ENCODE results near the gene PFN4. TPM values are rescaled to one million over a fixed set of nuclear protein-coding genes. Genes with fewer than 3 reads are reported as not detected.
A peak's percentile ranks its signal among the peaks of the same experiment; 100 is the strongest.

The PFN4 gene
- polyA plus RNA-seq, 3 donors, result 0.31 to 0.79 (median 0.46) TPM

DNA sequence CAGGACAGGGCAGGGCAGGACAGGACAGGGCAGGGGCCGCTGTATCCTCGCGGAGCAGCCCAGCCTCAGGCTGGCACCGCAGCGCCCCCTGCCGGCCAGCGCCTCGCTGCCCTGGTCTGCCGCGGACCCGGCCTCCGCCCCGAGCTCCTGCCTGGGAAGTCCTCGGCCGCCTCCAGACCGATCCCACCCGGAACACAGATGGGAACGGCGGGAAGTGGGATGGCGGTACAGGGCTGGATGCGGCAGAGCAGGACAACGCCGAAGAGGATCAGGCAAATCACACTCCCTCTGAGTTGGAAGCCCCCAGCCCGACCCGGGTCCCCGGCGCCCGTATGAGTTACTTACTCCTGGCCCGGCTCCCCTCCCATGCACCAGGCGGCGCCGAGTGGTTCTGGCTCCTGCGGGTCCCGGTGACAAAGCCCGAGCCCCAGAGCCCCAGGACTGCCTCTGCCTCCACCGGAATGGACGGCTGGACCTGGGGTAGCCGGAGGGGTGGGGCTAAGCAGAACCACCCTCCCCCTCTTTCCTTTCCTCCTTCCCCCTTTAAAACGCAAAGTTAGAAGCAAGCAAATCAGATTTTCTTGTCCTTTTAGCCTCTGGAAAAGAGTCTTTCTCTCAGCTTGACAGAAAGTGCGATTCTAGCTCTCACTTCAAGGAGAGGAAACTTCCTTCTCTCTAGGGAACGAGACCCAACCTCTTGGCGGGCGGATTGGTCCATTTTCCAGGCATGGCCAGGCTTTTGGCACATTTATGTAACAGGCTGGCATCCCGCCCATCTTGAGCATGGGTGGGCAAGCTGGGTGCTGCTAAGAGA lies 38.5 kb downstream of the PFN4 start, which contains the start of gene TP53I3:
TSS of gene TP53I3 (minus strand) at position 449 of the 814 bp plus-strand sequence. CDS start 508 bp downstream, outside the sequence.
- 0 to 1% (median 1%) methylated on average over 41 to 44 of the region's 44 CpGs for WGBS, 3 donors
- peak within 1 kb of the TSS; percentile 47 for H3K27ac ChIP-seq (ENCODE audit: low read depth, low read length)

DNA sequence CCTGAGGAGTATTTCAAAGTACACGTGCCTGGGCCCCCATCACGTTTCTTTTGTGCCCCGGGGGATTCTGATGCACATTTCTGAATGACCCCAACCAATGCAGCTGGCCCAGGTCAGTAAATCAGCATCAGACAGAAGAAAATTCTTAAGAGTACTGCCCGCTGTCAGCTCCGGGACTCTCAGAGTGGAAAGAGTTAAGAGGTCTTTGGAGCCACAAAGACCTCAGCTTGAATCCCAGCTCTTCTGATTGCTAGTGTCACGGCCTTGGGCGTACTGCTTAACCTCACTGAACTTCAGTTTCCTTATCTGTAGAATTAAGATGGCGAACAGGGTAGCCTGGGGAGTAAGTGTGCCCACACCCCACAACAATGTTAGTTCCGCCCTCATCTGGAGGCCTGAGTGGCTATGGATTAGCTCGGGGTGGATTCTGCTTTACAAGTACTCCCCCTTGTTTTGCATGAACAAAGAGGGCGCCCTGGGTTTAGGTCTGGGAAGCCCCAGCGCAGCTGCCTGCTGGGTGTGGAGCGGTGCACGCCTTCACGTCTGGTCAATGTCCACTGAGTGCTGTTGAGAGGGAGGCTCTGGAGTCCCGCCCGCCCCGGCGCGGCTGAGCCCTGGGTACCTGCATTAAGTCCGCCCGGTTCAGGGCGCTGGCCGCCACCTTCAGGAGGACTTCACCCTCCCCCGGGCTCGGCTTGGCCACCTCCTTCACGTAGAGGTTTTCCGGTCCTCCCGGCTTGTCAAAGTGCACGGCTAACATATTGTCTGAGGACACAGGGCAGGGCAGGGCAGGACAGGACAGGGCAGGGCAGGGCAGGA lies 39.4 kb downstream of the PFN4 start:
- 5 to 9% (median 8%) methylated on average over 30 of the region's 30 CpGs for WGBS, 3 donors

DNA sequence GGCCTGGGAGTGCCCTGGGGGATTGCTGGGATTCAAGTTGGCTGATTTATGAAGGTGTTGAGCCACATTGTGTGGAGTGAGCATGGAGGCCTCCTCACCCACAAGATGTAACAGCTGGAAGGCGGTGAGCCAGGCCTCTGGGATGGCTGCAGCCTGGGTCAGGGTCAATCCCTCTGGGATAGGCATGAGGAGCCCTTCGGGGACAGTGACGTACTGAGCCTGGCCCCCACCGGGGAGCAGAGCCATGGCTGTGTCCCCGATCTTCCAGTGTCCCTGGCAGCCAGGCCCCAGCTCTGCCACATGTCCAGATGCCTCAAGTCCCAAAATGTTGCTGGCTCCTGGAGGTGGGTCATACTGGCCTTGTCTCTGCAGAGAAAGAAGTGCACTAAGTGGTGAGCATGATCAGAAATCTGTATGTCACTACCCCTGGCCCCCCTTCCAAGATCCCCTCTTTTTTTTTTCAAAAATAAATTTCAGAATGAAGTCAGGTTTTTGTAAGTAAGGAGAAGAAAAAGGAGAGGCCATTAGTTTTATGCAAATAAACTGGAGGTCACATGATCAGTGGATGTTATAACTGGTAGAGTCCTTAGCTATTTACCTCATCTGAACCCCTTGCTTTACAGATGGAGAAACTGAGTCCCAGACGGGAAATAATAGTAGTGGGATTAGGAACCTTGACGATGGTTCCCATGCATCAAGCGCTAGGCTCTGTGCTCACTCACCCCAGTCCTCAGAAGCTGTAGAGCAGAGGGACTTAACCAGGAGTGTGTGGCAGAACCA lies 40.2 kb downstream of the PFN4 start:
- H3K27ac ChIP-seq (ENCODE audit: low read depth, low read length), result no peak overlapping the region
- 79 to 85% (median 82%) methylated on average over 8 of the region's 8 CpGs for WGBS, 3 donors

More for the DNA sequence above, 39.4 kb downstream of the PFN4 start:
- peak overlapping the region; percentile 30 for H3K27ac ChIP-seq (ENCODE audit: low read depth, low read length)

DNA sequence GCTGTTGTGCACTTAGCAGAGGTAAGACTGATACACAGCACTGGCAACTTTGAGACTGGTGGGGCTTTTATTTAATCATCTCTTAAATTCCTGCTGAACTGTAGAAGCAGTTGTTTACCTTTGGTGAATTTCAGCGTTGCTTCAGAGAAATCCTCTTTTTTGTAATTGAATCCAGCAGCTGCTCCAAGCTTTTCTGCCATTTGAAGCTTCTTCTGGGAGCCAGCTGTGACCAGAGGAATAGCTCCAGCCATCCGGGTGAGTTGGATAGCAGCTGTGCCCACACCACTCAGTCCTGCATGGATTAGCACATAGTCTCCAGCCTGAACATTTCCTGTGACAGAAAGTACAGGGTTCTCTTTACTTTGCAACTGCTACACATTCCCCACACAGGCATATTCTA lies 42.4 kb downstream of the PFN4 start:
- H3K27ac ChIP-seq (ENCODE audit: low read depth, low read length), result no peak overlapping the region
- 59 to 76% (median 66%) methylated on average over 2 of the region's 2 CpGs for WGBS, 3 donors

DNA sequence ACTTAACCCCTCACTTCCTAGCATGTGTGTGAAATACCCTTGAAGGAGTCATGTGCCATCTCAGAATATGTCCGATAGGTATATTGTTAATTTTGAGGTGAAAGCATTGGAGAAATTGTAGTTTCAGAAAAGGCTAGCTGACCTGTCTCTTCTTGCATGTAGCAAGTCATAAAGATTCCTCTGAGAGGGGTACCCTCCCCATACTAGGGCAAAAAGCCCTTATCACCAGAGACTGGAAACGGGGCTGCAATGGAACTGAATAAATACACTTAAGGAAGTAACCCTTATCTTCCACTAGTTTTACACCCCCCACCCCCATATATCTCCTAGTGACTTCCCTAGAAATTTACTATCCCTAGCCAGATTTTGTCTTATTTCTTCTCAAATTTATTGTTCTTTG lies 45.3 kb downstream of the PFN4 start:
- H3K27ac ChIP-seq (ENCODE audit: low read depth, low read length), result no peak overlapping the region
- 39 to 76% (median 65%) methylated on average over 2 of the region's 2 CpGs for WGBS, 3 donors

DNA sequence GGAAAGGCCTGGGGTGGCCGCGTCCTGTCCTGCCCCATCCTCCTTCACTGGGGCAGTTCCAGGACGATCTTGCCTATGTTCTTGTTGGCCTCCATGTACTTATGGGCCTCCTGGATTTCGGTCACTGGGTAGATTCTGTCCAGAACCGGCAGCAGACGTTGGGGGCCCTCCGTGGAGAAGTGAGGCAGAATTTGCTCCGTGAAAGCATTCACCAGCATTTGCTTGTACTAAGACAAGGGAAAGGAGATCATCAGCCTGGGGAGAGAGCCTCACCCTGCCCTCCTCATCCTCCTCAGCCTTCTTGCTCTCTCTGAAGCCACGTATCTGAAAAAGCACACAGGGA lies 45.6 kb downstream of the PFN4 start:
- no peak overlapping the region for H3K27ac ChIP-seq (ENCODE audit: low read depth, low read length)
- WGBS, 3 donors, result 6 to 14% (median 6%) methylated on average over 9 of the region's 9 CpGs

DNA sequence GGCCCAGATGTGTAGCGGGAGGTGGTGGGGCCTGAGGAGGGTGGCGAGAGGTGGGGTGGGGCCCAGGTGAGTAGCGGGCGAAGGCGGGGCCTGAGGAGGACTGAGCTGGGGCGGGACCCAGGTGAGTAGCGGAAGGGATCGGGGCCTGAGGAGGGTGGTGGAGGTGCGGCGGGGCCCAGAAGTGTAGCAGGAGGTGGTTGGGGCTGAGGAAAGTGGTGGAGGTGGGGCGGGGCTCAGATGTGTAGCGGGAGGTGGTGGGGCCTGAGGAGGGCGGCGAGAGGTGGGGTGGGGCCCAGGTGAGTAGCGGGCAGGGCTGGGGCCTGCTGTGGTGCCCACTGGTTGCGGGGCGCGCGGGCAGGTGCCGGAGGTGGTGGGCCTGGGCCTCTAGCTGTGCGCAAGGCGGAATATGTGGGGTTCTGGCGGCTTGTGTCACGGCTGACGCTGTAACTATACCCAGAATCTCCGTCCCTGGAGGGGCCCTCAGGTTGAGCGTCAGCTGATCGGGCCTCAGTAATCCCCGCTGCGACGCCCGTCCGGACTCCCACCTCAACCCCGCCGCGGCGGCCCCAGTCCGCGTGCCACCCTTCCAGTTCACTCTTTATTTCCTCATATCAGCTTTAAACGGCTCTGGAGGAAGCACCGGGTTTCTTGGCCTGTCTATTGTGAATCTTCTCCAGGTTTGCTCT lies 46.1 kb downstream of the PFN4 start:
- peak overlapping the region; percentile 49 for H3K27ac ChIP-seq (ENCODE audit: low read depth, low read length)
- WGBS, 3 donors, result 0 to 5% (median 2%) methylated on average over 40 to 41 of the region's 41 CpGs

DNA sequence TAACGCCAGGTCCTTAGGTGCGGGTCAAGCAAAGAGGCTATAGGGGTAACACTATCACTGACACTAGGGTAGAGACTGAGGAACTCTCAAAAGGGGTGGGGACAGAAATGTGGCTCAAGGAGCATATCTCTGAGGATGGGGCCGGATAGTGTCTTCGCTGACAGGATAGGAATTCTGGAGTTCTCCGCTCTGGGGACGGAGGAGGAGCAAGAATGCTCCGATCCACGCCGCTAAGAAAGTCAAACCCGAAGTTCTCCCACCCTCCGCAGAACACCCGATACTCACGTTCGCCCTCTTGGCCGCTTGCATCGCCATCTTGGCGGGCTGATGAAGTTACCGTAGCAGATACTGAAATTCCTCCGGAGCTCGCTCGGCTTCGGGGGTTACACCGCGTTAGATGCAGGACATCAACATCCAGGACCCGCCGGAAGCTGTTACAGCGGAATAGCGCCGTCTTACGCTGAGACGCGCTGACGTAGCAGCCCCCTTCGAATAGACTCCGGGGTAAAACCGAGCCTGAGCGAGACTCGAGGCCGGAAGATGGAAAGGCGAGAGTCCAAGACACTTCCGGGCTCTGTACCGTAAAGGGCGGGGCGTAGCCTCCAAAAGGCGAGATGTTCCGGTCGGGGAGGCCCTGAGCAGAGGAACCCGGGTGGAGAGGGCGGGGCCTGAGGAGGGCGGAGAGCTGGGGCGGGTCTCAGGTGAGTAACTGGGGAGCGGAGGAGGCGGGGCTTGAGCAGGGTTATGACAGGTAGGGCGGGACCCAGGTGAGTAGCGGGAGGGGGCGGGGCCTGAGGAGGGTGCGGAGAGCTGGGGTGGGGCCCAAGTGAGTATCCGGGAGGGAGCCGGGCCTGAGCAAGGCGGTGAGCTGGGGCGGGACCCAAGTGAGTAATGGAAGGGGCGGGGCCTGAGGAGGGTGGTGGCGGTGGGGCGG lies 47.0 kb downstream of the PFN4 start, which contains the start of gene SF3B6:
TSS of gene SF3B6 (minus strand) at position 412 of the 934 bp plus-strand sequence. CDS start at position 315, 97 bp downstream.
- WGBS, 3 donors, result 1% methylated on average over 59 to 64 of the region's 64 CpGs
- H3K27ac ChIP-seq (ENCODE audit: low read depth, low read length), result peak within 1 kb of the TSS; percentile 74

DNA sequence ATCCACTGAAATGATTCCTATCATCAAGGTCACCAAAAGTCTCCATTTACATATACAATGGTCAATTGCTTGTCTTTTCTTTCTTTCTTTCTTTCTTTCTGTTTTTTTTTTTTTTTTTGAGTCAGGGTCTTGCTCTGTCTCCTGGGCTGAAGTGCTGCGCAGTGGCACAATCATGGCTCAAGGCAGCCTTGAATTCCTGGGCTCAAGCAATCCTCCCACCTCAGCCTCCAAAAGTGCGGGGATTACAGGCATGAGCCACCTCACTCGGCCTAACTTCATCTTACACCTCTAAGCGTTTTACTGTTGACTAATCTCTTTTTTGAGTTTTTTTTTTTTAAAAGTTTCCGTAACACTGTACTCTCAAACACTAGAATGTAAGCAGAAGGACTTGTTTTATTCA lies 47.9 kb downstream of the PFN4 start:
- no peak overlapping the region for H3K27ac ChIP-seq (ENCODE audit: low read depth, low read length)
- 49 to 71% (median 65%) methylated on average over 5 of the region's 5 CpGs for WGBS, 3 donors

DNA sequence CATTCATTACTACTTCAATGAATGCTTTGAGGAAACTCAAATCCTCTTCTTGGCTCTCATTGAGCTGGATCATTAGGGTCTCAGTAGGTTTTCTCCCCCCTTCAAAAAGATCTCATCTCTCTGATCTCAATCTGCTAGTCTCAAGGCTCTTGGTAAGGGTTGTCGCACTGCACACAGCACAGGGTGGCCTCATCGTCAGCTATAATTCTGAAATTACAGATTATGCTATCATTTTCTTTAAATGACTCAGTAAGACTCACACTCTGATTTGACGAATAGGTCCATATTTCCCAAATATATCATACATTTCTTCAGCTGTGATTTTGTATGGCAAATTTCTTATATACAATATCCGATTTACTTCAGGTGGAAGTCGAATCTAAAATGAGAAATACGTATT lies 49.3 kb downstream of the PFN4 start:
- no peak overlapping the region for H3K27ac ChIP-seq (ENCODE audit: low read depth, low read length)
- WGBS, 3 donors, result 88 to 92% (median 92%) methylated on average over 6 of the region's 6 CpGs

DNA sequence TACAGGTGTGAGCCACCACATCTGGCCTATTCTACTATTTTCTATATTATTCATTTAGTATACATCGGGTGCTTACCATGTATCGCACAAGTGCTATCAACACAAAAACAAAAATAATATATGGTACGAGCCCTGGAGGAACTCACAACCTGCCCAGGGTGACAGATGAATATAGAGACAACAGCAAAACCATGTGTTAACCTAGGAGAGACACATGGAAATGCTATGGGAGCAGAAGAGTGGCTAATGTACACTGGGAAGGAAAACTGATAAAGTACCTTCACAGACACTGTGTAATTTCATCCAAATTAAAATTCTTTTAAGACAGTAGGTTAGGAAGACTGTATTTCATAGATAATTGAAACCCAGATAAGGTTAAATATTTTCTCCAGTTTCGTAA lies 50.9 kb downstream of the PFN4 start:
- no peak overlapping the region for H3K27ac ChIP-seq (ENCODE audit: low read depth, low read length)
- 88 to 97% (median 92%) methylated on average over 4 of the region's 4 CpGs for WGBS, 3 donors

DNA sequence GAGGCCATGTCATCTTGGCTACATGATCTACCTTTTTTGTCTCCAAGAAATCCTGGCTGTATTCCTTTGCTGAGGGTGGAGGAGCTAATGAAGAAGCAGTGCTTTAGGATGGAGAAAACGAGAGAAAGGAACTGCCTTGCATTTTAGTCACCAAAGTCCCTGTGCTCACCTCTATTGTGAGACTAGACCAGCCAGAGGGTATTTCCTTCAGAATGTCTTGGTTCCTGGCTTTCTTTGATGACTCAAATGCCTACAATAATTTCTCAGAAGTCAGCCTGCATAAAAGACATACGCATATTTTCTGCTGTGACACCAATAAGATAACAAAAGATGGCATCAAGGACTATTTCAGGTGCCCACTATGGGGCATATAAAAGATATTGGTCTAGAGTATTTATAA lies 57.8 kb downstream of the PFN4 start:
- 77 to 91% (median 83%) methylated on average over 2 of the region's 2 CpGs for WGBS, 3 donors
- no peak overlapping the region for H3K27ac ChIP-seq (ENCODE audit: low read depth, low read length)

Other genes starting within 250 kb of the PFN4 start
- gene ATAD2B, start 196.2 kb downstream of the PFN4 start, polyA plus RNA-seq, result 1 to 10 TPM; 2.0 to 3.9 (median 3.2) TPM
- gene UBXN2A, start 182.9 kb downstream of the PFN4 start, polyA plus RNA-seq, result 10 to 100 TPM in 1 of 3 donors, 1 to 10 TPM in 2; 2.8 to 15.1 (median 7.7) TPM
- gene MFSD2B, start 113.2 kb downstream of the PFN4 start, polyA plus RNA-seq, result under 1 TPM in 2 of 3 donors, not detected in 1; 0.06 to 0.18 TPM
- gene WDCP, start 75.9 kb downstream of the PFN4 start, polyA plus RNA-seq, result 1 to 10 TPM; 1.9 to 2.0 (median 1.9) TPM
- 1 to 10 TPM; 6.7 to 8.2 (median 7.9) TPM for gene FKBP1B, start 73.6 kb downstream of the PFN4 start, polyA plus RNA-seq
- 100 to 1,000 TPM in 1 of 3 donors, 10 to 100 TPM in 2; 57.6 to 137 (median 86.0) TPM for gene SF3B6, start 47.0 kb downstream of the PFN4 start, polyA plus RNA-seq
- 10 to 100 TPM; 14.6 to 50.4 (median 33.0) TPM for gene TP53I3, start 38.5 kb downstream of the PFN4 start, polyA plus RNA-seq
- gene FAM228B, start 135 bp upstream of the PFN4 start, polyA plus RNA-seq, result 10 to 100 TPM in 2 of 3 donors, 1 to 10 TPM in 1; 3.1 to 27.1 (median 10.8) TPM
- 1 to 10 TPM in 2 of 3 donors, under 1 TPM in 1; 0.29 to 5.6 (median 4.0) TPM for gene FAM228A, start 51.7 kb upstream of the PFN4 start, polyA plus RNA-seq
- gene ITSN2, start 237.2 kb upstream of the PFN4 start, polyA plus RNA-seq, result 10 to 100 TPM; 15.2 to 22.5 (median 21.1) TPM

Data from adipose tissue (tissue), 3 donors.